ENCODE results near the gene SMCO4.

Gene SMCO4

DNA sequence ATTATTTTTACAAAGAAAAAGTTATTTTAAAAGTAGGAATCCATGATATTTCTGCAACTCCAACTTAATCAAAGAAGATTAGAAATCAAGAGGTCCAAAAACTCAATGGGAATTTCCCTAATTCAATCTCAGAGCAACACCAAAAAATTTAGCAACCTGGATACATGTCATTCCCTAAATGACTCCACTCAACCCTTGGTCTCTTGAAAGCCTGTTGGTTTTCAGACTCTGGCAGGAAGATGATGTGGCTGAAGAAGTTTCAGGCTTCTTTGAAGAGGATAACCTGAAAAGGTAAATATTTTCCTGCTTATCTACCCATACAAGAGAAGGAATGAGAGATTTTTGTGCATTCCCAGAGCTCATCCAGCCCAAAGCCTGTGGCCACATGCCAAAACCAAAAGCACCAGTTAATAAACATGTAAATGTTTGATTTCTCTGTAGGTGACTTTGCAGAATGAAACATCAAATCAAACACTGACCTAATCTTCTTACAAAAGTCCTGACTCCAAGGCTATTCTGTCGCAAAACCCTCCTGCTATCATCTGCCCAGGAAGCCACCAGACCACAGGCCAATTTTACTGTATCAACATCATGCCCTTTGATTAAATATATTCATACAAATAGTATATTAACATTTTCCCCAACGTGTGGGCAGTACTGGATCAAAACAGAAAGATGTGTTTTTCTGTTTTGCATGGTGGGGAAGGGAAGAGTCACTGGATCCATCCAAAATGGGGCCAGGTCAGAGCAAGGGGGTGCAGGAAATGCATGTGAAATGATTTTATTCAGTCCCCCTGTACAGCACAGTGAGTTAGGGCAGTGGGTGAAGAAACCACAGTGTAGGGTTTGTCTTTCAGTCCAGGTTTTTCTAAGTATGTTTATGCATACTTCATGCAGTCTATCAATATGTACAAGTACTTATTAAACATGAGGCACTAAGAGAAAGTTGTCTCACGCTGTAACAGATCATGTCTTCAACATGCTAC, 38.8 kb downstream of the SMCO4 start:
- DNase-seq (ENCODE audit: low spot score) = no peak

DNA sequence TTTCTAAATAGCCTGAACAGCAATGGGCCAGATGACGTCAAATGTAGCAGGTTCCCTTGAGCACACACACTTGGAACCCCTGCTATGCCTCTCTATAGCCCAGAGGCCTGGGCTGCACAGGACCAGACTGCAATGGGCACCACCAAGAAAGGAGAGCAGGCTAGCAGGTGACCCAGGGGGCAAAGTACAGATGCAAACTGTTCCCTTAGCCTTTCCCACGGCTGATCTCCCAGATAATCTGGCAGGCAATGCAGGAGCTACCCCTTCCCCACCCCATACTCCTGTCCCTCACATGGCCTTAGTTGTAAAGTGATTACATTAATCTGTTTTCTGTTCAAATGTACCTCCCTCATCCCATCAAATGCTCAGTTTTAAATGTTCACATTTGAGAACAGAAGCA, 41.3 kb downstream of the SMCO4 start:
- no peak for DNase-seq (ENCODE audit: low spot score)

- no peak for DNase-seq (ENCODE audit: low spot score)
These were observed 42.4 kb downstream of the SMCO4 start for GRCh38 chr11:93500759-93501158.

- no peak for DNase-seq (ENCODE audit: low spot score)
These were observed 44.5 kb downstream of the SMCO4 start for GRCh38 chr11:93498641-93499040.

- DNase-seq (ENCODE audit: low spot score) = no peak
These were observed 45.0 kb downstream of the SMCO4 start for GRCh38 chr11:93498161-93498560.

DNA sequence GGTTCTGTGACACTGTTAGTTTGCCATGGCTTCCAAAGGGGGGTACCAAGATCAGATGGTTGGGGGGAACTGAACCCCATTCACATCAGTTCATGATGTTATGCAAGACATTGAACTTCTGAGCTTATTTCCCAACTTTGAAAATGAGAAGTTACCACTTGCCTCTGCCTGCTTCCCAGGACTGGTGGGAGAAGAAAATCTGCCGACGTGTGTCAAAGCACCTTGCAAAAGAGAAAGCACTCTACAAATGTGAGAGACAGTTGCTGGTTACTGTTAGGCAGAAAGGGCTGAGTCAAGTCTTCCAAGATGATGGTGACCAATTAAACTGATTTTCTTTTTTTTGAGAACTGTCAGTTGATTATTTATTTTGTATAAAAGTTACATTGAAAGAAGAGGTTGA, 45.6 kb downstream of the SMCO4 start:
- DNase-seq (ENCODE audit: low spot score) = no peak

- no peak for DNase-seq (ENCODE audit: low spot score)
These were observed 48.8 kb downstream of the SMCO4 start for GRCh38 chr11:93494357-93494756.

DNA sequence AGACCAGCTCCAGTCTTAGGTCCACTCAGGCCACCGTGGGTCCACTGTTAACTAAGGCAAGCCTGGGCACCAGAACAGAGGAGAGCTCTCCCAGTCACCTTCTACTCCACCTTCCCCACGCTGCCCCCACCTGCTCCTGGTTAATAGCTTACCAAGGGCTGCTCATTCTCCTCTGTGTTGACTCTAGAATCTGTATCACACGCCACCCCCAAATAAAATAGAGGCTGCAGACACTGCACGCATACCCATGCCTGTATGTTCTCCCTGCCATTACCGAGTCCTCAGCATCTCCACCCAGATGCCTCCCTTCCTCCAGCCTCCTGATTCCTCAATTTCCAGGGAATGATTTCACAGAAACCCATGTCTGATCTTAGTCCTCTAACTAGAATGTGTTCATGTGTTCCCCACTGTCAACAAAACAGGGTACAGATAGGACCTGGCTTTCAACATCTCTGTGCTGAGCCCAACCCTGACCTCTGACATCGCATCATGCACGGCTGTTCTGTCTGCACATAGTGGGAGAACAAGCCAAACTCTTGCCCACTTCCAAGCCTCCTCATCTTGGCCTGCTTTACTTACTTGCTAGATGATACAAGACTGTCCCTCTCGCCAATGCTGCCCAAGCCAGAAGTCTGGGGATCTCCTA, 49.8 kb downstream of the SMCO4 start:
- no peak for DNase-seq (ENCODE audit: low spot score)

DNA sequence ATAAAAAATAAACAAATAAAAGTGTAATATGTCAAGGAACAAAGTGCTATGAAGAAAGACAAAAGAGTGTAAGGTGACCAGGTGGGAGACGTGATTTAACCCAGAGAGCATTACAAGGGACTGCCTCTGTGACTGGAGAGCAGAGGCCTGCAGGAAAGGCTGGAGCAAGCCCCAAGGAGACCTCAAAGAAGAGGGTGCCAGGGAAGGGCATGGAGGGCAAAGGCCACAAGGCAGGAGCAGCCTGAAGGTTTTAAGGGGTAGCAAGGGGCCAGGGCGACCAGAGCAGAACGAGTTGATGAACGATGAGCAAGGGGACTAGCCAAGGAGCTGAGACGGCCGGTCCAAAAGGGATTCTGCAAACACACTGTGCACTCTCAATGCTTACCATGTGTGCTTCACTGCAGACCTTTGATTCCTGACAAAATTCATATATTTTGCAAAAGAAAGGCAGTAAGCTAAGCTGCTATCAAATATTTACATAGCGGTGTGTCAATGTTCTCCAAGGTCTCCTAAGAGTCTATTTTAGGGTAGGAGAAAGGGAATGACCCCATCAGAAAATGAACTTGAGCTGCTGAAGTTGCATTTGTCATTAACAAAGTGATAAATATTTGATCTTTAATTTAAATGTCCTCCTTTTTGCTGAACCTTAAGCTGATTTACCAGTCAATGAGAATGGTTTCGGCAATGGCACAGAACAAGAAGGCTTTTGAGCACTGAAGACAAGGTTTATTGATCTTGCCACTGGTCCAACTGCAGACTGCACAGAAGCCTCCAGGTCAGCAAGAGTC, 50.5 kb downstream of the SMCO4 start:
- no peak for DNase-seq (ENCODE audit: low spot score)

GRCh38 chr11:93491973-93492372, 51.2 kb downstream of the SMCO4 start:
- DNase-seq (ENCODE audit: low spot score) = no peak

GRCh38 chr11:93490996-93491618, 52.1 kb downstream of the SMCO4 start:
- DNase-seq (ENCODE audit: low spot score) = no peak

GRCh38 chr11:93489841-93490240, 53.4 kb downstream of the SMCO4 start:
- no peak for DNase-seq (ENCODE audit: low spot score)

DNA sequence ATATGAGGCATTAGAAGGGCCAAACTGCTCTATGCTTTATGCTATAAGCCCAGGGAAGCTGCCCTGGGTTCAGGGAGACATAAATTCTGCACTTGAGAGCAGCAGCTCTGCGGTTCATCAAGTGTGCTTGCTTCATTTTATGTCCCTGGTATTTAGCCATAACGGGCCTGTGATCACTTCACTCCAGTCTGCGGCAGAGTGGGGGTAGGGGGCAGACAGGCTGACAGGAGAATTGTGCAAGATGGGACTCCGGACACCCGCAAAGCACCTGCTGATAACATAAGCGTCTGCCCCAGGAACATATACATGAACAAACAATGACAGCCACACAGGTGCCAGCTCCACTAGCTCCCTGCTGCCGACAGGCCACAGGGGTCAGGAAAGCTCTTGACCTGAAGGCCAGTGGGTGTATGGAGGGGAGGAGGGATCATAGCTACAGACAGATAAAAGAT, 56.1 kb downstream of the SMCO4 start:
- peak; percentile 75 for DNase-seq (ENCODE audit: low spot score)

- no peak for DNase-seq (ENCODE audit: low spot score)
These were observed 57.2 kb downstream of the SMCO4 start for GRCh38 chr11:93485983-93486382.

GRCh38 chr11:93484716-93485115, 58.5 kb downstream of the SMCO4 start:
- no peak for DNase-seq (ENCODE audit: low spot score)

- no peak for DNase-seq (ENCODE audit: low spot score)
These were observed 60.6 kb downstream of the SMCO4 start for GRCh38 chr11:93482556-93482955.

GRCh38 chr11:93481696-93482095, 61.5 kb downstream of the SMCO4 start:
- no peak for DNase-seq (ENCODE audit: low spot score)

DNA sequence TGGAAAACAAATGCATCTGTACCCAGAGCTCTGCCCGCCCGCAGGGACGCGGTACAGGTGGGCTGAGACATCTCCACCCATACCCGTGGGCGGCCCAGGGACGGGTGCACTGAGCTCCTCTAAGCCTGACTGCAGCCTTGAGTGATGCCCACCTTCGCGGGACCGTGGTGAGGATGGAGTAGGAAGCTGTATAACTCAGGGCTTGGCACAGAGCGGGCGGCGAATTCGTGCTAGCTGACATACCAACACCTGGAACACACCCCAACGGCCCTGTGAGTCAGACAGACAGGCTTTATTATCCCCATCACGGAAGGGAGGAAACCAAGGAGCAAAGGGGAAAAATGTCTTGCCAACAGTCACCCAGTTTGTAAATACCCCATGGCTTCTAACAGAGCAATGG, 61.9 kb downstream of the SMCO4 start:
- DNase-seq (ENCODE audit: low spot score) = no peak

- no peak for DNase-seq (ENCODE audit: low spot score)
These were observed 62.4 kb downstream of the SMCO4 start for GRCh38 chr11:93480756-93481155.

DNA sequence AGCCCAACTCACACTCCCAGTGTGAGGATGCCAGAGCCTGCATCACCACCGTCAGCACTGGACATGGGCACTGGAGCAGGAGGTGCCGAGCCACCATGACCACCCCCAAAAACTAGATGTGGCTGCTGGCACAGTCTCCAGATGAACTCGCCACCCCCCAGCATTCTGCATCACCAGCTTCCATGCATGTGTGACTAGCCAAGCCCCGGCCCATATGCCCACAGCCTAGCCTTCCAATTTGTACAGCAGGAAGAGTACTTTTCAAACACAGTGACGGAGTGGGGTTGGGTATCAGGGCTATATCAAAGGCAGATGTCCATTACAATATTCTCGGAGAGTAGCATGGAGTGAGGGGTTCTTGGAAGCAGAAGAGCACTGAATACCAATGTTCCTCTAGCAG, 62.9 kb downstream of the SMCO4 start:
- DNase-seq (ENCODE audit: low spot score) = no peak

DNA sequence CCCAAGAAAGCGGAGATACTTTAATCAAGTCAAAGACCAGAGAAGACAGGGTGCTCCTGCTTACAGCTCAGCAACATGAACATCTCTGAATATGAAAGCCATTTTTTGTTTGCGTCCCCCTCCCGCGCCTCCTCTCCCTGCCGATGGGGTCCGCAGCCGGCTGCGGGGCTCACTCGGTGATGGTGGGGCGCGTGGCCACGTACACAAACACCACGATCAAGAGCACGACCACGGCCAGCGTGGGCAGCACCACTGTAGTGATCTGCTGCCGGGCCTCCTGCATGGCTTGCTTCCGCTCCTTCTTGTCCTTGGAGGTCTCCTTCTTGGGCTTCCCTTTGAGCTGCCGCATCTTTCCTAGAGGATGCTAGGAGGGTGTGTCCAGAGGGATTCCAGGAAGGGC, 64.3 kb downstream of the SMCO4 start:
- no peak for DNase-seq (ENCODE audit: low spot score)

DNA sequence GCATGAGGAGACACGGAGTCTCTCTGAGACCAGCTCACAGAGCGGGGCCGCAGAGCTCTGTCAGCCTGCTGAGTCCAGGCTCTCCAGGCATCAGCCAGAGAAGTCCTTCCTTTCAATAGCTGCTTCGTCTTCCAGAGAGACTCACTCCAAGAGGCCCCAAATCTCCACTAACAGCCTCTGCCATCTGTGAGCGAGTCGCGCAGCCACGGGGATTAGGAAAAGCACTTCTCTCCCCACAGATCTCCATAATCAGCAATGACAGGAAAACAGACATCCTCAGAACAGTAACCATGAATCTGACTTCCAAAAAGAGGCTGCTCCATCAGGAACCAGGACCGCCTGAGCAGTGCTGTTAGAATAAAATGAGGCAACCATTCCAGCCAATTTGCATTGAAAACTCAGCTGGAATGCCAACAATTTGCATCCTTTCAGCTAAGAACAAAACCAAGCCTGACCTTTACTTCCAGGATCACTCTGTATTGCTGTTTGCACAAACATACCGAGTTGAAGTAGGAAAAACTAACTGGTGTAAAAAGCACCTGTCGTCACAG, 65.4 kb downstream of the SMCO4 start:
- no peak for DNase-seq (ENCODE audit: low spot score)
